Esophagus squamous epithelium (tissue), 5 donors: Measurements from ENCODE around the gene MED29. TPM values are rescaled to one million over a fixed set of nuclear protein-coding genes. Genes with fewer than 3 reads are reported as not detected.

ENCODE experiments used
- DNase-seq: peaks from one replicate; lab custom pipeline; 2025; lab: John Stamatoyannopoulos, UW
- H3K27ac ChIP-seq, 4 donors: fragments of 200-600 bp; sonication (generic); one replicate each; pipeline ENCODE4 v1.5.1; 2016 to 2019; ENCODE audit warnings: mild to moderate bottlenecking in 1 of 4
- H3K27me3 ChIP-seq, 4 donors: fragments of 200-600 bp; sonication (generic); 1 replicate in 3 of 4; 2 replicates in 1 of 4; pipeline versions ENCODE4 v1.5.1 to v1.6.0; 2017 to 2021; ENCODE audit warnings: antibody characterized with exemption in 1 of 4
- H3K36me3 ChIP-seq, 3 donors: fragments of 200-600 bp; sonication (generic); one replicate each; pipeline ENCODE4 v1.5.1; 2016 to 2019
- H3K4me1 ChIP-seq, 3 donors: fragments of 200-600 bp; sonication (generic); one replicate each; pipeline ENCODE4 v1.5.1; 2017 to 2019
- H3K4me3 ChIP-seq, 4 donors: fragments of 200-600 bp; sonication (generic); 1 replicate in 3 of 4; 2 replicates in 1 of 4; pipeline ENCODE4 v1.5.1; 2016 to 2019; ENCODE audit warnings: mild to moderate bottlenecking in 2 of 4, moderate library complexity in 1 of 4
- H3K9me3 ChIP-seq, 3 donors: fragments of 200-600 bp; sonication (generic); one replicate each; pipeline ENCODE4 v1.5.1; 2016 to 2019
- POLR2A ChIP-seq, 4 donors: fragments of 450-650 bp; IDR thresholded peaks; one replicate each; pipeline ENCODE4 v1.6.1; 2017; ENCODE audit warnings: antibody characterized with exemption in 4 of 4, mild to moderate bottlenecking in 4 of 4, moderate library complexity in 3 of 4
- WGBS, 2 donors: methylation state at CpG; one replicate each; pipeline ENCODE4 v1.1.5; 2018; 5-methylcytosine and 5-hydroxymethylcytosine counted together
- intact Hi-C: fragments of 100-400 bp; cut with DNase I; formaldehyde crosslinking; loops from one replicate; pipeline ENCODE4 v1.15.0; 2022
- total RNA-seq, 4 donors: library from RNA; depleted of rRNA; stranded (reverse); fragments of >200 nt; gene quantifications; one replicate each; pipeline ENCODE4 v1.1.0, GENCODE V29; 2016
- TF ChIP-seq, protein P1 (sequence below), 6 experiments: fragments of 450-650 bp in 4 of 6; fragments of 200-600 bp in 2 of 6; sonication (generic) in 2 of 6; IDR thresholded peaks; one replicate each; pipeline ENCODE4 v1.5.1; 2016 to 2019; ENCODE audit warnings: antibody characterized with exemption in 6 of 6, mild to moderate bottlenecking in 4 of 6, moderate library complexity in 4 of 6
- donor health status: DM: yes; HTN: yes; CAD: no.

The MED29 gene
- total RNA-seq, 4 donors from 2014 or later = 11.8 to 20.1 (median 16.5) TPM

- Histone ChIP-seq H3K9me3 (no peaks in the 10 kb centered on the region), H3K4me3 (no peak overlapping the region), H3K27me3 (no peaks in the 10 kb centered on the region), H3K36me3 (peaks cover 18 to 99% (median 50%) of the 10 kb centered on the region in 3 donors), H3K4me1 (peaks cover 0 to 35% (median 6%) of the 10 kb centered on the region in 3 donors), H3K27ac (no peak overlapping the region)
- no peak for DNase-seq
- intact Hi-C loops = no loop called here
- 87 to 98% methylated on average over 3 of the region's 3 CpGs for WGBS, 2 donors
- TF ChIP-seq, protein P1, sequence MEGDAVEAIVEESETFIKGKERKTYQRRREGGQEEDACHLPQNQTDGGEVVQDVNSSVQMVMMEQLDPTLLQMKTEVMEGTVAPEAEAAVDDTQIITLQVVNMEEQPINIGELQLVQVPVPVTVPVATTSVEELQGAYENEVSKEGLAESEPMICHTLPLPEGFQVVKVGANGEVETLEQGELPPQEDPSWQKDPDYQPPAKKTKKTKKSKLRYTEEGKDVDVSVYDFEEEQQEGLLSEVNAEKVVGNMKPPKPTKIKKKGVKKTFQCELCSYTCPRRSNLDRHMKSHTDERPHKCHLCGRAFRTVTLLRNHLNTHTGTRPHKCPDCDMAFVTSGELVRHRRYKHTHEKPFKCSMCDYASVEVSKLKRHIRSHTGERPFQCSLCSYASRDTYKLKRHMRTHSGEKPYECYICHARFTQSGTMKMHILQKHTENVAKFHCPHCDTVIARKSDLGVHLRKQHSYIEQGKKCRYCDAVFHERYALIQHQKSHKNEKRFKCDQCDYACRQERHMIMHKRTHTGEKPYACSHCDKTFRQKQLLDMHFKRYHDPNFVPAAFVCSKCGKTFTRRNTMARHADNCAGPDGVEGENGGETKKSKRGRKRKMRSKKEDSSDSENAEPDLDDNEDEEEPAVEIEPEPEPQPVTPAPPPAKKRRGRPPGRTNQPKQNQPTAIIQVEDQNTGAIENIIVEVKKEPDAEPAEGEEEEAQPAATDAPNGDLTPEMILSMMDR (IDR thresholded peaks at IDR 0.05) = no peak
- no peak for TF ChIP-seq POLR2A (IDR thresholded peaks at IDR 0.05)
Observed at GRCh38 chr19:39359026-39359425, 32.2 kb upstream of the MED29 start.

DNA sequence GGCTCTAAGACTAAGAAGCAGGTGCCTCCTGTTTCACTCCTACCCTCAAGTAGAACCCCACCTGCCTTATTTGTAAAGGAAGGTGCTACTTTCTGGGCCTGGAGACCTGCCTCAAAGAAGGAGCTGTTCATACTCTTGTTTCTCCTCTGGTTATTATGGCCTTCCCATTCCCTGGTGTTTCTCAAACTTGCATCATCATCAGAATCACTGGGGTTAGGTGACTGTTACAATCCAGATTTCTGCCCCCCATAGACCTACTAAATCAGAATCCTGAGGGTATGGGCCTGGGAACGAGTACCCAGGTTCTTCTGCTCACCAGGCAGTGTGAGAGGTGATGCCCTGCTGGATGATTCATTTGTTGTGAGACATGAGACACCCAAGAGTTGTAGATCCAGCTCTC is 30.6 kb upstream of the MED29 start:
- peaks cover 0 to 51% (median 6%) of the 10 kb centered on the region in 3 donors for H3K4me1 ChIP-seq
- WGBS, 2 donors = 100% methylated on average over 1 of the region's 1 CpG
- TF ChIP-seq, protein P1 (IDR thresholded peaks at IDR 0.05) = no peak
- DNase-seq = no peak
- no peaks in the 10 kb centered on the region for H3K27me3 ChIP-seq
- intact Hi-C loops = no loop called here
- peaks cover 23 to 99% (median 39%) of the 10 kb centered on the region in 3 donors for H3K36me3 ChIP-seq
- peak overlapping the region in 3 of 4 donors; percentile 39 to 76 (median 56) for H3K27ac ChIP-seq
- no peaks in the 10 kb centered on the region for H3K9me3 ChIP-seq
- no peak overlapping the region for H3K4me3 ChIP-seq

GRCh38 chr19:39362682-39363657 is 28.2 kb upstream of the MED29 start:
- peaks cover 7 to 99% (median 16%) of the 10 kb centered on the region in 3 donors for H3K36me3 ChIP-seq
- WGBS, 2 donors = 63 to 69% methylated on average over 5 of the region's 6 CpGs
- no peaks in the 10 kb centered on the region for H3K9me3 ChIP-seq
- H3K4me1 ChIP-seq = peaks cover 0 to 51% (median 6%) of the 10 kb centered on the region in 3 donors
- H3K27me3 ChIP-seq = no peaks in the 10 kb centered on the region
- intact Hi-C loops = no loop called here
- H3K4me3 ChIP-seq = no peak overlapping the region
- no peak for DNase-seq
- TF ChIP-seq, protein P1 (IDR thresholded peaks at IDR 0.05) = no peak
- TF ChIP-seq POLR2A (IDR thresholded peaks at IDR 0.05) = no peak
- peak overlapping the region; percentile 40 to 88 (median 77) for H3K27ac ChIP-seq

- Histone ChIP-seq H3K27me3 (no peaks in the 10 kb centered on the region), H3K36me3 (peaks cover 7 to 99% (median 17%) of the 10 kb centered on the region in 3 donors), H3K27ac (peak overlapping the region; percentile 40 to 88 (median 77)), H3K9me3 (no peaks in the 10 kb centered on the region), H3K4me1 (peaks cover 0 to 51% (median 6%) of the 10 kb centered on the region in 3 donors), H3K4me3 (no peak overlapping the region)
- no peak for DNase-seq
- intact Hi-C loops = no loop called here
- TF ChIP-seq POLR2A (IDR thresholded peaks at IDR 0.05) = no peak
- TF ChIP-seq, protein P1 (IDR thresholded peaks at IDR 0.05) = no peak
- WGBS, 2 donors = 53 to 54% methylated on average over 2 to 3 of the region's 5 CpGs
Observed at GRCh38 chr19:39363901-39364457, 27.2 kb upstream of the MED29 start.

DNA sequence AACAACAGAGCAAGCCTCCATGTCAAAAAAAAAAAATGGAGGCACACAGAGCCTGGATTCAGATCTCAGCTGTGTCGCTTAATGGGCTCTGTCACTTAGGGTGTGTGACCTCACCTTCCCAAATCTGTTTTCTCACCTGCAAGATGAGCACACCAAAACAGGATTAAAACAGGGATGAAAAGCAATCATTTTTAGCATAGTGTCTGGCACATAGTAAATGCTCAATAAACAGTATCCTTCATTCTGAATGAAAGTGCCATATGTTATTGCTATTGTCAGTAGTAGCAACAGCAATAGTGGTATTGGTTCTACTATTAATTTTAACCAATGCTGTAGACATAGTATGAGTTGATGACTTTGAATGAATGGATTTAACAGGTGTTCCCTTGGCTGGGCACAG is 25.6 kb upstream of the MED29 start:
- intact Hi-C loops = no loop called here
- peak overlapping the region in 2 of 4 donors; percentile 52 to 76 for H3K27ac ChIP-seq
- no peak for DNase-seq

More for the DNA sequence above, 25.6 kb upstream of the MED29 start:
- H3K27me3 ChIP-seq = no peaks in the 10 kb centered on the region
- peaks cover 7 to 99% (median 22%) of the 10 kb centered on the region in 3 donors for H3K36me3 ChIP-seq
- no peaks in the 10 kb centered on the region for H3K9me3 ChIP-seq
- 100% methylated on average over 1 of the region's 1 CpG for WGBS, 2 donors
- no peak overlapping the region for H3K4me3 ChIP-seq
- peaks cover 0 to 56% (median 6%) of the 10 kb centered on the region in 3 donors for H3K4me1 ChIP-seq
- TF ChIP-seq, protein P1 (IDR thresholded peaks at IDR 0.05) = no peak
- TF ChIP-seq POLR2A (IDR thresholded peaks at IDR 0.05) = no peak
